SK-N-SH treated with all-trans-retinoic acid at 6 μM for 48 hours (cell line): ENCODE results near the gene C19orf85.

ENCODE experiments used
- ATAC-seq: fragments of 200-7000 bp; cut with Tn5 transposase; 3 replicates; pipeline ENCODE4 v1.9.1; 2020; ENCODE audit warnings: mild to moderate bottlenecking, moderate library complexity
- ARNTL ChIP-seq: fragments of 450-650 bp; formaldehyde crosslinking; IDR thresholded peaks from 2 replicates; pipeline ENCODE4 v1.5.0; 2020; ENCODE audit warnings: low read depth, mild to moderate bottlenecking, moderate library complexity, borderline replicate concordance
- BACH2 ChIP-seq: fragments of 250-450 bp; sonication (Bioruptor Pico); IDR thresholded peaks from 2 replicates; pipeline ENCODE4 v1.9.0; 2021; ENCODE audit warnings: mild to moderate bottlenecking, borderline replicate concordance
- CREB5 ChIP-seq: fragments of 250-450 bp; sonication (Bioruptor Pico); IDR thresholded peaks from 2 replicates; pipeline ENCODE4 v1.5.1; 2020; ENCODE audit warnings: low read depth, mild to moderate bottlenecking, moderate library complexity
- CSDC2 ChIP-seq: fragments of 250-450 bp; sonication (Bioruptor Pico); IDR thresholded peaks from 2 replicates; pipeline ENCODE4 v1.5.0; 2020; ENCODE audit warnings: mild to moderate bottlenecking, moderate library complexity
- ESRRG ChIP-seq: fragments of 250-450 bp; sonication (Bioruptor Pico); IDR thresholded peaks from 2 replicates; pipeline ENCODE4 v1.6.1; 2021; ENCODE audit warnings: mild to moderate bottlenecking
- GLIS3 ChIP-seq: fragments of 250-450 bp; sonication (Bioruptor Pico); IDR thresholded peaks from 2 replicates; pipeline ENCODE4 v1.5.0; 2020; ENCODE audit warnings: mild to moderate bottlenecking, moderate library complexity
- ISL1 ChIP-seq: fragments of 250-450 bp; sonication (Bioruptor Pico); IDR thresholded peaks from 2 replicates; pipeline ENCODE4 v2.1.2; 2022; ENCODE audit warnings: mild to moderate bottlenecking, moderate library complexity
- OSR1 ChIP-seq: fragments of 250-450 bp; sonication (Bioruptor Pico); IDR thresholded peaks from 2 replicates; pipeline ENCODE4 v1.8.0; 2022; ENCODE audit warnings: moderate library complexity, mild to moderate bottlenecking, inconsistent platforms
- POU6F1 ChIP-seq: fragments of 250-450 bp; sonication (Bioruptor Pico); IDR thresholded peaks from 2 replicates; pipeline ENCODE4 v1.8.0; 2021; ENCODE audit warnings: low read depth, mild to moderate bottlenecking, moderate library complexity, borderline replicate concordance
- PPARA ChIP-seq: fragments of 250-450 bp; sonication (Bioruptor Pico); IDR thresholded peaks from 2 replicates; pipeline ENCODE4 v1.5.0; 2020; ENCODE audit warnings: mild to moderate bottlenecking, borderline replicate concordance
- RARB ChIP-seq: fragments of 250-450 bp; sonication (Bioruptor Pico); IDR thresholded peaks from 2 replicates; pipeline ENCODE4 v1.8.0; 2021; ENCODE audit warnings: mild to moderate bottlenecking, moderate library complexity
- SNAI2 ChIP-seq: fragments of 250-450 bp; sonication (Bioruptor Pico); IDR thresholded peaks from 2 replicates; pipeline ENCODE4 v1.5.0; 2020; ENCODE audit warnings: mild to moderate bottlenecking, moderate library complexity
- TCF4 ChIP-seq: fragments of 250-450 bp; sonication (Bioruptor Pico); IDR thresholded peaks from 2 replicates; pipeline ENCODE4 v1.8.0; 2021; ENCODE audit warnings: mild to moderate bottlenecking, moderate library complexity, borderline replicate concordance
- TOX ChIP-seq: fragments of 250-450 bp; sonication (Bioruptor Pico); IDR thresholded peaks from 2 replicates; pipeline ENCODE4 v1.8.0; 2021; ENCODE audit warnings: mild to moderate bottlenecking, moderate library complexity, borderline replicate concordance
- TSHZ2 ChIP-seq: fragments of 250-450 bp; sonication (Bioruptor Pico); IDR thresholded peaks from 2 replicates; pipeline ENCODE4 v1.5.0; 2020; ENCODE audit warnings: mild to moderate bottlenecking, moderate library complexity
- ZC3H10 ChIP-seq: fragments of 250-450 bp; sonication (Bioruptor Pico); IDR thresholded peaks from 2 replicates; pipeline ENCODE4 v1.5.1; 2021; ENCODE audit warnings: mild to moderate bottlenecking, moderate library complexity
- ZFP3 ChIP-seq: fragments of 250-450 bp; sonication (Bioruptor Pico); IDR thresholded peaks from 2 replicates; pipeline ENCODE4 v1.5.0; 2020; ENCODE audit warnings: mild to moderate bottlenecking, moderate library complexity
- ZNF565 ChIP-seq: fragments of 450-650 bp; formaldehyde crosslinking; conservative IDR thresholded peaks from 2 replicates; pipeline ENCODE4 v1.5.0; 2020; ENCODE audit warnings: low read depth, mild to moderate bottlenecking, moderate library complexity
- ZNF70 ChIP-seq: fragments of 450-650 bp; formaldehyde crosslinking; IDR thresholded peaks from 2 replicates; pipeline ENCODE4 v1.5.0; 2020; ENCODE audit warnings: mild to moderate bottlenecking, moderate library complexity
- ZNF8 ChIP-seq: fragments of 450-650 bp; formaldehyde crosslinking; IDR thresholded peaks from 2 replicates; pipeline ENCODE4 v1.5.0; 2020; ENCODE audit warnings: mild to moderate bottlenecking, moderate library complexity
- TF ChIP-seq, protein P1 (sequence below): fragments of 250-450 bp; sonication (Bioruptor Pico); IDR thresholded peaks from 2 replicates; pipeline ENCODE4 v1.8.0; 2020; ENCODE audit warnings: mild to moderate bottlenecking, moderate library complexity, borderline replicate concordance

C19orf85 gene

DNA sequence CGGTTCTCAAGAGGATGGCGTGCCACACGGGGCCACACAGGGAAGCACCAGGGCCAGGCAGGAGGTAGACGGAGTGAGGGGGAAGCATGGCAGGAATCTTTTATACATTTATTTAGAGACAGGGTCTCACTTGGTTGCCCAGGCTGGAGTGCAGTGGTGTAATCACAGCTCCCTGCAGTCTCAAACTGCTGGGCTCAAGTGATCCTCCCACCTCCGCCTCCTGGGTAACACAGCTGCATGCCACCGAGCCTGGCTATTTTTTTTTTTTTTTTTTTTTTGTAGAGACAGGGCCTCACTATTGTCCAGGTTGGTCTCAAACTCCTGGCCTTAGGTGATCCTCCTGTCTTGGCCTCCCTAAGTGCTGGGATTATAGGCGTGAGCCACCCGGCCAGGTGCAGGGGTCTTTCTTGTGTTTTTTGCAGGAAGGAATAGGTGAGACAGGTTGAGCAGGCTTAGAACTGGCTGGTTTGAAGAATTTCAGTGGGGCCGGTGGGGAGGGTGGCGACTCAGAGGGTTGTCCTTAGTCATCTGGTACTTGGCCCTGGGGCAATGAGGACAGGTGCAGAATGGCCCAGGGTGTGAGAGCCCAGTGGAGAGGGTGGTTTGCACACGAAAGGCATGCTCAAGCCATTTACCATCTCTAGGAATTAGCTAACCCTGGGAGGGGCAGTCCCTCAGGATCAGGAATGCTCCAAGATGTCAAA, 31.2 kb upstream of the C19orf85 start:
- no peak for ATAC-seq
- TF ChIP-seq ARNTL (no peak), OSR1 (CRISPR knock-in tag) (no peak), BACH2 (no peak), ZC3H10 (CRISPR knock-in tag) (no peak), TSHZ2 (no peak), CREB5 (no peak), ZNF565 (CRISPR knock-in tag) (no peak), GLIS3 (CRISPR knock-in tag) (no peak), PPARA (CRISPR knock-in tag) (no peak), SNAI2 (no peak), ZNF70 (no peak), TOX (CRISPR knock-in tag) (no peak), TCF4 (no peak), CSDC2 (no peak), ISL1 (CRISPR knock-in tag) (no peak), ZFP3 (CRISPR knock-in tag) (no peak)
- TF ChIP-seq, protein P1, sequence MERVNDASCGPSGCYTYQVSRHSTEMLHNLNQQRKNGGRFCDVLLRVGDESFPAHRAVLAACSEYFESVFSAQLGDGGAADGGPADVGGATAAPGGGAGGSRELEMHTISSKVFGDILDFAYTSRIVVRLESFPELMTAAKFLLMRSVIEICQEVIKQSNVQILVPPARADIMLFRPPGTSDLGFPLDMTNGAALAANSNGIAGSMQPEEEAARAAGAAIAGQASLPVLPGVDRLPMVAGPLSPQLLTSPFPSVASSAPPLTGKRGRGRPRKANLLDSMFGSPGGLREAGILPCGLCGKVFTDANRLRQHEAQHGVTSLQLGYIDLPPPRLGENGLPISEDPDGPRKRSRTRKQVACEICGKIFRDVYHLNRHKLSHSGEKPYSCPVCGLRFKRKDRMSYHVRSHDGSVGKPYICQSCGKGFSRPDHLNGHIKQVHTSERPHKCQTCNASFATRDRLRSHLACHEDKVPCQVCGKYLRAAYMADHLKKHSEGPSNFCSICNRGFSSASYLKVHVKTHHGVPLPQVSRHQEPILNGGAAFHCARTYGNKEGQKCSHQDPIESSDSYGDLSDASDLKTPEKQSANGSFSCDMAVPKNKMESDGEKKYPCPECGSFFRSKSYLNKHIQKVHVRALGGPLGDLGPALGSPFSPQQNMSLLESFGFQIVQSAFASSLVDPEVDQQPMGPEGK, result no peak

GRCh38 chr19:55494172-55494761, 29.7 kb upstream of the C19orf85 start:
- no peak for ATAC-seq
- TF ChIP-seq ZNF70 (no peak), TOX (CRISPR knock-in tag) (no peak), ZNF8 (CRISPR knock-in tag) (no peak), SNAI2 (no peak), PPARA (CRISPR knock-in tag) (no peak), ISL1 (CRISPR knock-in tag) (no peak), OSR1 (CRISPR knock-in tag) (no peak), GLIS3 (CRISPR knock-in tag) (no peak), ESRRG (CRISPR knock-in tag) (no peak), TSHZ2 (no peak), ZNF565 (CRISPR knock-in tag) (no peak), RARB (CRISPR knock-in tag) (no peak), ZFP3 (CRISPR knock-in tag) (no peak), POU6F1 (CRISPR knock-in tag) (no peak), ARNTL (no peak), BACH2 (no peak), CREB5 (no peak), ZC3H10 (CRISPR knock-in tag) (no peak)
